Hypothalamus (tissue), 51 donors: ENCODE results near the gene ELN.
A peak's percentile ranks its signal among the peaks of the same experiment; 100 is the strongest.

Source experiments
- DNase-seq, 51 donors: peaks; one replicate each; lab custom pipeline; 2025; lab: John Stamatoyannopoulos, UW

The ELN gene

GRCh38 chr7:74083928-74084721 is 56.2 kb downstream of the ELN start:
- peak in 12 of 51 donors; percentile 4 to 54 (median 29) for DNase-seq

GRCh38 chr7:74084722-74085578 is 57.0 kb downstream of the ELN start:
- no peak for DNase-seq

- DNase-seq: no peak
These were observed 59.9 kb downstream of the ELN start for GRCh38 chr7:74087791-74088453.

GRCh38 chr7:74092321-74092963 is 64.5 kb downstream of the ELN start:
- no peak for DNase-seq

GRCh38 chr7:74092964-74093471 is 65.0 kb downstream of the ELN start:
- DNase-seq: peak in 31 of 51 donors; percentile 4 to 44 (median 30)

GRCh38 chr7:74093671-74094223 is 65.8 kb downstream of the ELN start:
- DNase-seq: peak in 3 of 51 donors; percentile 19 to 27 (median 27)

GRCh38 chr7:74094224-74095101 is 66.5 kb downstream of the ELN start:
- peak in 28 of 51 donors; percentile 4 to 80 (median 38) for DNase-seq

- no peak for DNase-seq
These were observed 67.2 kb downstream of the ELN start for GRCh38 chr7:74095135-74095534.

GRCh38 chr7:74097937-74098614 is 70.1 kb downstream of the ELN start:
- DNase-seq: peak in 1 of 51 donors; percentile 5

GRCh38 chr7:74099031-74099430 is 71.1 kb downstream of the ELN start:
- DNase-seq: no peak

- no peak for DNase-seq
These were observed 73.2 kb downstream of the ELN start for GRCh38 chr7:74101061-74101681.

- no peak for DNase-seq
These were observed 75.3 kb downstream of the ELN start for GRCh38 chr7:74103219-74103772.

- no peak for DNase-seq
These were observed 76.7 kb downstream of the ELN start for GRCh38 chr7:74104702-74105101.

GRCh38 chr7:74105992-74106391 is 78.0 kb downstream of the ELN start:
- no peak for DNase-seq

GRCh38 chr7:74106846-74107245 is 78.9 kb downstream of the ELN start:
- no peak for DNase-seq

GRCh38 chr7:74115326-74115725 is 87.4 kb downstream of the ELN start:
- DNase-seq: no peak

GRCh38 chr7:74116356-74116755 is 88.4 kb downstream of the ELN start:
- DNase-seq: no peak
